Right hindlimb (tissue), 1 donor: ENCODE measurements around the gene CLSTN2.
A peak's percentile ranks its signal among the peaks of the same experiment; 100 is the strongest.

Source experiments
- DNase-seq: peaks from one replicate; pipeline ENCODE4 v3.0.0-alpha.2; 2018

The CLSTN2 gene

GRCh38 chr3:140434261-140434905, 499.4 kb downstream of the CLSTN2 start:
- DNase-seq: no peak

DNA sequence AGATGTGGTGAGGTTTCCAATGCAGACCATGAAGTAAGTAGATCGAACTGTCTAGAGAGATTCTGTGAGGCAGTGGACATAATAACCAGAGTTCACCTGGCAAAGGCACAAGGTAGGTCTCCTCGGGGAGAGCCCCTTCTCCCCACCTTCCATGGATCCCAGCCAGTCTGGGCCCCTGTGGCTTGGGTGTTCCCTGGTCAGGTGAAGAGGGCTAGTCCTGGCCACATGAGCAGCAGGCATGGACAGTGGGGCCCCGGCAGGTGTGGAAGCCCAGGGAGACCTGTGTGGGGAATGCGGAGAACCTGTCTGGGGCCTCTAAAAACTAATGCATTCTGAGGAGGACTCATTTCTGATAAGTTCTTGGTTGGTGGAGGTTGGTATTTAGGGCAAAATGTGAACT, 501.4 kb downstream of the CLSTN2 start:
- DNase-seq: no peak

- DNase-seq: no peak
These were observed 503.9 kb downstream of the CLSTN2 start for GRCh38 chr3:140438736-140439470.

DNA sequence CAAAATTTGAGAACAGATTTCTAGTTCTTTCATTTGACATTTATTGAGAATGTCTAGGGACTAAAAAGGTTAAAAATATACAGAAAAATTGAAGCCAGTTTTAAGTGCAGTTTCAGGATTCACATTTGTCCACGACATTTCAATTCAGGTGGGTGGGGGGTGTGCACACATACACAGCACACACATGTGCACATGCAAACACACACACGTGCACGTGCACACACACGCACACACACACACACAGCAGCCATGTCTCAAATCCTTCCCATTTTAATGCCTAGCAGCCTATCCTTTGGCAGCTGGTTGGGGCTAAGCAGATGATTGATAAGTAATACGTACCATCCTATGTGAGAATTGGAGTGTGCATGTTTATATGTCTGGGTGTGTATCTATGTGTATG, 504.5 kb downstream of the CLSTN2 start:
- DNase-seq: no peak

- DNase-seq: no peak
These were observed 505.5 kb downstream of the CLSTN2 start for GRCh38 chr3:140440446-140440845.

GRCh38 chr3:140441006-140441405, 506.0 kb downstream of the CLSTN2 start:
- peak; percentile 45 for DNase-seq

- no peak for DNase-seq
These were observed 507.6 kb downstream of the CLSTN2 start for GRCh38 chr3:140442621-140443020.

- DNase-seq: no peak
These were observed 508.1 kb downstream of the CLSTN2 start for GRCh38 chr3:140443073-140443472.

DNA sequence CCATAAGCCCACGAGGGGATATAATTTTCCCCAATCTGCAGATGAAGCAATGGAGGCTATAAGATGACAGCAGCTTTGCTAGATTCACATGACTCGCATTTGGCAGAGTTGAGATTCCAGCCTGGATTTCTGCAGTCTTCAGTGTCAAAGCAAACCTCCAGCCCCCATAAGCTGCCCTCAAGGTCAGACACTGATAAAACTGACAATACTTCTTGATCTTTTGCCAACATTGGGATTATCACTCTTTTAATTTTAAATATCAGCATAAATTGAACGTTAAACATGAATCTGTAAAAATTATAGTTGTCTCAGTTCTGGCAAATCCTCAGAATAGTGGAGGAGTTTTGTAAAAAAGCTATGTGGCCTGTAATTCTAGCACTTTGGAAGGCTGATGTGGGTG, 508.8 kb downstream of the CLSTN2 start:
- DNase-seq: no peak

GRCh38 chr3:140446734-140447133, 511.7 kb downstream of the CLSTN2 start:
- DNase-seq: no peak

DNA sequence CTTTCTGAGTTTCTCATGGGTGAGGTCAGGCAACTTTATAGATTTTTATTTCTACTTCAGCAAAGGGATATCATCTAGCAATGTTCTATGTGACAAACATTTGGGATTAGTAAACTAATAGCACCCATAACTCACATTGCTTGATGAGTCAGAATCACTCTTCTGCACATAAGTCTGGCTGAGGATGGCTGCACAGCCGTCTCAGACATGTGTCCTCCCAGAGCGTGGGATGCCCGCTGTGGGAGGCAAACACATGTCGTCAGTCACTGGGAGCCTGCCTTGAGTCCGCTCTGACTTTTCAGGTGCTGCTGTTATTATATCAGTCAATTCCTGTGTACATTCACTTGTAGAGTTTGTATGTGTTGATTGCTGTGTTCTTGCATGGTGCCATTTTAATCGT, 512.2 kb downstream of the CLSTN2 start:
- no peak for DNase-seq

DNA sequence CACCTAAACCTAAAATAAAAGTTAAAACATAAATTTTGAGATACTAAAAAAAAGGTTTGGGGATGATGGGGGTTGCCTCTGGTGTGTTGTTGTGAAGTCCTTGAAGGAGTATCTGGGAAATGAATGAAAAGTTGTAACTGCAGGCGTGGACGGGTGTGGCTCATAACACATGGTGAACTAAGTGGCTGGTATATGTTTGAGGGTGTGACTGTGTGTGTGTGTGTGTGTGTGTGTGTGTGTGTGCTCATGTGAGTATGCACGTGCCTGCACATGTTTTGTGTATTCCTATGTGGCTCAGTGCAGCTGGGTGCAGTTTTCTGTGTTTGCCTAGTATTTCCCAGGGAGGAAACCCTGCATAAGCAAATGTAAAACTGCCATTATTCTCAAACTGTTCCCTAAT, 513.0 kb downstream of the CLSTN2 start:
- DNase-seq: no peak

- no peak for DNase-seq
These were observed 514.6 kb downstream of the CLSTN2 start for GRCh38 chr3:140449413-140450256.

DNA sequence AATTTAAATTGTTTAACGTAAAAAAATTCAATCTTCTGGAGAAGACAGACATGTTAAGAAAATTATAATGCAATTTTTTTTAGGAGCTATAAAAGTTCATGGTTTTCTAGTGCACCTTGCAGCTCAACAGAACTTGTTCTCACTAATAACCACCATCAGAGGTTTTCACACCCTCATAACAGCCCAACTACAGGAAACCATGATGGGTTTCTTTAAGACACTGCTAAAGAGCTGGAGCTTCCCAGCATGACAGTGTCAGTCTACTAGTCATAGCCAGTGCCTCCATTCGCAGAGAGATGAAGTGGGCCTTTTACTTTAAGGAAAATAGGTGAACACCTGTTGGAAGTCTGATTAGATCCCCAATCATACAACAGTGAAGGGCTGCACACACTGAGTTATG, 518.8 kb downstream of the CLSTN2 start:
- no peak for DNase-seq

- peak; percentile 27 for DNase-seq
These were observed 520.7 kb downstream of the CLSTN2 start for GRCh38 chr3:140455521-140456214.

- no peak for DNase-seq
These were observed 522.0 kb downstream of the CLSTN2 start for GRCh38 chr3:140456974-140457373.

DNA sequence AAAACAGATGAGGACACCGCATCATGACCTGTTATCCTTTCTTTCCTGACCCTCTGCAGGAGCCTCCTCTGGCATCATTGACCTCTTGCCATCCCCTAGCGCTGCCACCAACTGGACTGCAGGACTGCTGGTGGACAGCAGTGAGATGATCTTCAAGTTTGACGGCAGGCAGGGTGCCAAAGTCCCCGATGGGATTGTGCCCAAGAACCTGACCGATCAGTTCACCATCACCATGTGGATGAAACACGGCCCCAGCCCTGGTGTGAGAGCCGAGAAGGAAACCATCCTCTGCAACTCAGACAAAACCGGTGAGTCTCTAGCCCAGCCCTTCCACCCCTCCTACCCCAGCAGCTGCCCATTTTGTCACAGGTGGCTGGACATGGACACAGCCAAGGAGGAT, 524.5 kb downstream of the CLSTN2 start:
- no peak for DNase-seq

- no peak for DNase-seq
These were observed 526.3 kb downstream of the CLSTN2 start for GRCh38 chr3:140461250-140461649.

DNA sequence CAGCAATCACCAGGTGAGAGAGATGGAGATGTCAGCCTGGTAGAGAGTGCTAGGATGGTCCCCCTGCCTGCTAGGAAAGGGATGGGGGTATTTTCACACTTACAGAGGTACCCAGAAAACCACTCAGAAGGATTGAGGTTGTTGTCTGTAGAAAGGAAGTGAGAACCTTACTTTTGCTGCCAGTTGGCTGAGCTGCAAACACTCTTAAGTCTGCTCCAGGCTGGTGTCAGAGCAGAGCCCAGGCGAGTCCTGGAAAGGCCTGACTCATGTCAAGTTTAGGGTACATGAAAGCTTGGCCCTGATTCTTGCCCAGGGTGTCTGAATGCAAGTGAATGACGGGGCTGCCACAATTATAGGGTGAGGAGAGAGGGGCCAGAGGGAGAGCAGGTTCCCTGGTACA, 528.4 kb downstream of the CLSTN2 start:
- no peak for DNase-seq

DNA sequence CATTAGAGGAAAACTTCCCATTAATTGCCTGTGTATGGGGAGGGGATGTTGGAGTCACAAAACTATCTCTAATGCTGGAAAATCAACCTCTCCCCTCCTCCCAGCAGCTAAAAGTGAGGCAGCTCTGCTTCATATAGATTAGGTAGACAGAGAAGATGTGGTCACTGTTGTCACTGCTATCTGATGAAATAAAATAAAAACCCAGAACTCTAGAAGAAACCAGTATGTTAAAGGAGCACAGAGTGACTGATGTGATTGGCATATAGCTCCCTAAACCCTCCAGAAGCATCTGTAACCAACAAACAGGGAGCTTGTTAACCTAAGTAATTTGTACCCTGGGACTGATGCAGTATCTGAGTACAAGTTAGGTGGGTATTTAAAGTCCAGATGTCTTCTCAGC, 531.0 kb downstream of the CLSTN2 start:
- no peak for DNase-seq

DNA sequence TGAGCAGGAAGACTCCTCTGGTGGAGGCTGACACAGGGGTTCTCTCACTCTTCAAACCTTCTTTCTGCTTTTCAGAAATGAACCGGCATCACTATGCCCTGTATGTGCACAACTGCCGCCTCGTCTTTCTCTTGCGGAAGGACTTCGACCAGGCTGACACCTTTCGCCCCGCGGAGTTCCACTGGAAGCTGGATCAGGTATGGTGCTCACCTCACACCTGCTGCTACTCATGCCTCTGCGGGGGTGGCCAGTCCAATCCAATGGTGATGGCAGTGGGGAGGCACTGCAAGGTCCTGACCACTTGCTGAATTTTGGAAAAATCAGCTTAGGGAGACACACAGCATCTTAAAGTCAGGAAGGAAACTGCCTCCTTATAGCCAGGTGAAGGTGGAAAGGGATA, 531.5 kb downstream of the CLSTN2 start:
- no peak for DNase-seq

DNA sequence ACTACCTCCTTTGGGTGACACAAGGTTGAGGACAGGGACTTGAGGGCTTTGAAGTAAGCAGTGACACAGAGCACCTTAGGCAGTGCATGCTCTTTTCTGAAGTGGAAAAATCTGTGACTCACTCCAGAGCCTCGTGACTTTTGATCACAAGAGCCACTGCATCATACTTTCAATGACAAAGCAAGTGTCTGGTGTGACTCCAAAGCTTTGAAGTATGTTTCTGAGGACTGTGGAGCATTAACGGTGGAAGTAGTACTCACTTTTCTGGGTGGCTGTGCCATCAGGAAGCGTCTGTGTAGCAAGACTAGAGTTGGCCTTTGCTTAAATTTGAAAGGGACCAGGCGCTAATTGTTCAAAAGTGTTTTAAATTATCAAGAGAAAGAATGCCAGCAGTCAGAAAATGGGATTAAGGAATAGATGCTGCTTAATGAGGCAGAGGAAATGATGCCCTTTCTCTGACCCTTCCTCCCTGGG, 532.2 kb downstream of the CLSTN2 start:
- no peak for DNase-seq

DNA sequence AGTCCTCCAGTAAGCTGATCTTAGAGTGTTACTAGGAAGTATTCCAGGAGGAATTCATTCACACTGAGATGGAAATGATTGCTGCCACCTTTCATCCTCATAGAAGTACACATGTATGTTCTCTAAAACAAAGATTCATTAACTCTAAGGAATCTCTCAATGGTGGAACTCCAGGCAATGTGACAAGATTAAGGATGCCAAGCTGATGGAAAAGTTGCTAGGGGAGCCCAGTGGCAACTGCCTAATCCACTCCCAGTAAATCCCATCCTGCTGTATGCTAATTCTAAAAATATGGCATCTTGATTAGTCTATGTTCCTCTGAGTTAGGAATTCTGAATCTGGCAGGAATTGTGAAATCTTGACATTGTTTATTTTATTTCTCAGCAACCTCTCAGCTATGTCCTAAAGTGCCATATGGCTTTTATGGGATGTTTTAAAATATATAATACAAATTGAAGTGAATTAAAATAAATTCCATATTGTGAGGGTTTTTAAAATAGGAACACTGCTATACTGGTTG, 532.9 kb downstream of the CLSTN2 start:
- no peak for DNase-seq
